SU-DHL-6 (cell line): ENCODE results near the gene SAFB2.

Experiments used
- H2AFZ ChIP-seq: fragments of 200-600 bp; sonication (generic); 2 replicates; pipeline ENCODE4 v1.6.1; 2014; ENCODE audit warnings: low read depth, mild to moderate bottlenecking, moderate library complexity, mixed read lengths, antibody characterized with exemption, low read length; ENCODE audit not compliant: severe bottlenecking
- H3F3A ChIP-seq: fragments of 200-600 bp; shearing (Covaris generic); 2 replicates; pipeline ENCODE4 v1.6.0; 2016; ENCODE audit warnings: antibody characterized with exemption, mild to moderate bottlenecking; ENCODE audit not compliant: insufficient read depth
- H3K27ac ChIP-seq: fragments of 200-600 bp; sonication (generic); 2 replicates; pipeline ENCODE4 v1.5.1; 2016; ENCODE audit warnings: low read depth, mild to moderate bottlenecking, low read length, moderate library complexity, mixed read lengths
- H3K27me3 ChIP-seq: fragments of 200-600 bp; sonication (generic), shearing (Covaris generic); 2 replicates; pipeline ENCODE4 v1.6.0; 2014; ENCODE audit warnings: mild to moderate bottlenecking, low read length
- H3K36me3 ChIP-seq: fragments of 200-600 bp; sonication (generic); 2 replicates; pipeline ENCODE4 v1.6.1; 2014; ENCODE audit warnings: mild to moderate bottlenecking, low read length, mixed read lengths
- H3K4me2 ChIP-seq: fragments of 300-600, 200-600 bp; shearing (Covaris generic), sonication (generic); 2 replicates; pipeline ENCODE4 v1.6.0; 2014; ENCODE audit warnings: low read length, low read depth, mild to moderate bottlenecking; ENCODE audit not compliant: poor library complexity, severe bottlenecking
- H3K4me3 ChIP-seq: fragments of 200-600 bp; sonication (generic); 2 replicates; pipeline ENCODE4 v1.5.1; 2014; ENCODE audit warnings: antibody characterized with exemption, low read length, mild to moderate bottlenecking, mixed read lengths; ENCODE audit not compliant: insufficient read depth, poor library complexity, severe bottlenecking
- H3K79me2 ChIP-seq: fragments of 200-600 bp; sonication (generic); 2 replicates; pipeline ENCODE4 v1.6.1; 2014; ENCODE audit warnings: mild to moderate bottlenecking, low read length, moderate library complexity; ENCODE audit not compliant: insufficient read depth
- H3K9ac ChIP-seq: fragments of 200-600 bp; sonication (generic); 2 replicates; pipeline ENCODE4 v1.7.0; 2014; ENCODE audit warnings: mild to moderate bottlenecking, low read length
- H3K9me2 ChIP-seq: fragments of 200-600 bp; sonication (generic); replicated peaks from 2 replicates; pipeline ENCODE4 v1.6.1; 2014; ENCODE audit warnings: low read length; ENCODE audit not compliant: insufficient read depth
- H3K9me3 ChIP-seq: fragments of 200-600 bp; sonication (generic); 2 replicates; pipeline ENCODE4 v1.6.1; 2014; ENCODE audit warnings: low read length, mixed read lengths; ENCODE audit not compliant: insufficient read depth
- H4K20me1 ChIP-seq: fragments of 200-600 bp; sonication (generic); 2 replicates; pipeline ENCODE4 v1.6.1; 2014; ENCODE audit warnings: low read depth, mild to moderate bottlenecking, antibody characterized with exemption, low read length, moderate library complexity, mixed read lengths
- CTCF ChIP-seq: fragments of 200-600 bp; sonication (generic); IDR thresholded peaks from one replicate; pipeline ENCODE4 v1.5.1; 2017; ENCODE audit warnings: antibody characterized with exemption, mild to moderate bottlenecking, low read length, moderate library complexity; ENCODE audit not compliant: insufficient read depth, poor library complexity, severe bottlenecking
- EZH2phosphoT487 ChIP-seq: fragments of 200-600 bp; sonication (generic), shearing (Covaris generic); conservative IDR thresholded peaks from 2 replicates; pipeline ENCODE4 v1.6.1; 2018; ENCODE audit warnings: mild to moderate bottlenecking, antibody characterized with exemption, low read length, moderate library complexity, mixed read lengths

The SAFB2 gene

GRCh38 chr19:5575590-5575989 is 47.0 kb downstream of the SAFB2 start:
- TF ChIP-seq CTCF: no peak
- TF ChIP-seq EZH2phosphoT487: no peak
- Histone ChIP-seq H3K9ac (no peak overlapping the region), H4K20me1 (no peaks in the 10 kb centered on the region), H3K36me3 (no peaks in the 10 kb centered on the region), H3F3A (no peaks in the 10 kb centered on the region), H2AFZ (no peak overlapping the region), H3K9me3 (no peaks in the 10 kb centered on the region), H3K27me3 (no peaks in the 10 kb centered on the region), H3K79me2 (no peaks in the 10 kb centered on the region), H3K27ac (no peak overlapping the region), H3K4me2 (no peak overlapping the region), H3K4me3 (no peak overlapping the region), H3K9me2 (no peaks in the 10 kb centered on the region)

GRCh38 chr19:5572556-5573286 is 49.9 kb downstream of the SAFB2 start:
- Histone ChIP-seq H3K27me3 (no peaks in the 10 kb centered on the region), H3K4me2 (no peak overlapping the region), H2AFZ (no peak overlapping the region), H3K9ac (no peak overlapping the region), H3K4me3 (no peak overlapping the region), H3F3A (no peaks in the 10 kb centered on the region), H4K20me1 (no peaks in the 10 kb centered on the region), H3K79me2 (no peaks in the 10 kb centered on the region), H3K9me3 (no peaks in the 10 kb centered on the region), H3K36me3 (no peaks in the 10 kb centered on the region), H3K9me2 (no peaks in the 10 kb centered on the region), H3K27ac (no peak overlapping the region)
- TF ChIP-seq EZH2phosphoT487 (no peak), CTCF (no peak)

- H3K79me2 ChIP-seq: no peaks in the 10 kb centered on the region
- H3K9ac ChIP-seq: no peak overlapping the region
- TF ChIP-seq CTCF (no peak), EZH2phosphoT487 (no peak)
- H2AFZ ChIP-seq: no peak overlapping the region
- no peak overlapping the region for H3K27ac ChIP-seq
- no peaks in the 10 kb centered on the region for H3F3A ChIP-seq
- no peaks in the 10 kb centered on the region for H3K9me2 ChIP-seq
- H3K36me3 ChIP-seq: no peaks in the 10 kb centered on the region
- H3K4me3 ChIP-seq: no peak overlapping the region
- no peaks in the 10 kb centered on the region for H3K27me3 ChIP-seq
- H4K20me1 ChIP-seq: no peaks in the 10 kb centered on the region
- H3K9me3 ChIP-seq: no peaks in the 10 kb centered on the region
- no peak overlapping the region for H3K4me2 ChIP-seq
Measured at GRCh38 chr19:5571777-5572176, 50.8 kb downstream of the SAFB2 start.
